ENCODE data around the gene EDIL3. TPM values are rescaled to one million over a fixed set of nuclear protein-coding genes. Genes with fewer than 3 reads are reported as not detected.

EDIL3 gene
- total RNA-seq, 4 donors from 2014 or later: 5.6 to 38.9 (median 25.6) TPM

- Histone ChIP-seq H3K36me3 (no peaks in the 10 kb centered on the region), H3K4me3 (no peak overlapping the region), H3K27me3 (no peaks in the 10 kb centered on the region), H3K4me1 (peaks cover 0 to 22% (median 6%) of the 10 kb centered on the region in 4 donors), H3K9me3 (no peaks in the 10 kb centered on the region), H3K27ac (no peak overlapping the region)
- TF ChIP-seq POLR2A (IDR thresholded peaks at IDR 0.05) (no peak), EP300 (IDR thresholded peaks at IDR 0.05; ENCODE audit: low read depth) (no peak), POLR2AphosphoS5 (IDR thresholded peaks at IDR 0.05) (no peak), CTCF (IDR thresholded peaks at IDR 0.05) (no peak)
- intact Hi-C loops (cut with DNase I; ENCODE audit: low total_unique reads): no loop called here
- WGBS, 2 donors (ENCODE audit: low coverage in 1 of 2): 49 to 68% methylated on average over 3 to 4 of the region's 4 CpGs
- in situ Hi-C loops (cut with MboI; ENCODE audit: low pct_ligation_motif_present in 1 of 4, low pct_unique_long_range_greater_than_20kb in 1 of 4, low sequenced_read_pairs in 3 of 4): no loop called here
- no peak for DNase-seq
Measured at GRCh38 chr5:83917261-83917908, 467.3 kb downstream of the EDIL3 start.

GRCh38 chr5:83914662-83915418 is 469.8 kb downstream of the EDIL3 start:
- Histone ChIP-seq H3K9me3 (no peaks in the 10 kb centered on the region), H3K36me3 (no peaks in the 10 kb centered on the region), H3K27me3 (no peaks in the 10 kb centered on the region), H3K27ac (no peak overlapping the region), H3K4me1 (peaks cover 0 to 22% (median 6%) of the 10 kb centered on the region in 4 donors), H3K4me3 (no peak overlapping the region)
- DNase-seq: no peak
- intact Hi-C loops (cut with DNase I; ENCODE audit: low total_unique reads): no loop called here
- TF ChIP-seq POLR2A (IDR thresholded peaks at IDR 0.05) (no peak), POLR2AphosphoS5 (IDR thresholded peaks at IDR 0.05) (no peak), EP300 (IDR thresholded peaks at IDR 0.05; ENCODE audit: low read depth) (no peak), CTCF (IDR thresholded peaks at IDR 0.05) (no peak)
- in situ Hi-C loops (cut with MboI; ENCODE audit: low pct_ligation_motif_present in 1 of 4, low pct_unique_long_range_greater_than_20kb in 1 of 4, low sequenced_read_pairs in 3 of 4): no loop called here
- 81 to 88% methylated on average over 4 of the region's 4 CpGs for WGBS, 2 donors (ENCODE audit: low coverage in 1 of 2)

- DNase-seq: no peak
- intact Hi-C loops (cut with DNase I; ENCODE audit: low total_unique reads) (no loop called here), in situ Hi-C loops (cut with MboI; ENCODE audit: low pct_ligation_motif_present in 1 of 4, low pct_unique_long_range_greater_than_20kb in 1 of 4, low sequenced_read_pairs in 3 of 4) (no loop called here)
- Histone ChIP-seq H3K36me3 (no peaks in the 10 kb centered on the region), H3K27ac (no peak overlapping the region), H3K27me3 (no peaks in the 10 kb centered on the region), H3K4me3 (no peak overlapping the region), H3K4me1 (peaks cover 0 to 21% (median 6%) of the 10 kb centered on the region in 4 donors), H3K9me3 (no peaks in the 10 kb centered on the region)
- 48 to 64% methylated on average over 4 of the region's 4 CpGs for WGBS, 2 donors (ENCODE audit: low coverage in 1 of 2)
- TF ChIP-seq CTCF (IDR thresholded peaks at IDR 0.05): no peak
- no peak for TF ChIP-seq EP300 (IDR thresholded peaks at IDR 0.05; ENCODE audit: low read depth)
- TF ChIP-seq POLR2A (IDR thresholded peaks at IDR 0.05): no peak
- no peak for TF ChIP-seq POLR2AphosphoS5 (IDR thresholded peaks at IDR 0.05)
Measured at GRCh38 chr5:83914199-83914598, 470.5 kb downstream of the EDIL3 start.

GRCh38 chr5:83913593-83913992 is 471.1 kb downstream of the EDIL3 start:
- in situ Hi-C loops (cut with MboI; ENCODE audit: low pct_ligation_motif_present in 1 of 4, low pct_unique_long_range_greater_than_20kb in 1 of 4, low sequenced_read_pairs in 3 of 4) (no loop called here), intact Hi-C loops (cut with DNase I; ENCODE audit: low total_unique reads) (no loop called here)
- no peak for TF ChIP-seq CTCF (IDR thresholded peaks at IDR 0.05)
- no peak for TF ChIP-seq POLR2AphosphoS5 (IDR thresholded peaks at IDR 0.05)
- TF ChIP-seq POLR2A (IDR thresholded peaks at IDR 0.05): no peak
- no peak for TF ChIP-seq EP300 (IDR thresholded peaks at IDR 0.05; ENCODE audit: low read depth)
- H3K27me3 ChIP-seq: no peaks in the 10 kb centered on the region
- peaks cover 0 to 15% (median 4%) of the 10 kb centered on the region in 4 donors for H3K4me1 ChIP-seq
- H3K27ac ChIP-seq: no peak overlapping the region
- no peak for DNase-seq
- WGBS, 2 donors (ENCODE audit: low coverage in 1 of 2): 72 to 83% methylated on average over 1 of the region's 1 CpG
- no peaks in the 10 kb centered on the region for H3K36me3 ChIP-seq
- no peaks in the 10 kb centered on the region for H3K9me3 ChIP-seq
- no peak overlapping the region for H3K4me3 ChIP-seq
